ENCODE results near the gene YIPF6. TPM values are rescaled to one million over a fixed set of nuclear protein-coding genes. Genes with fewer than 3 reads are reported as not detected.
"Not testable (repeated sequence)": the region's sequence is repeated elsewhere in the genome, so short reads cannot be mapped to it uniquely, and the experiment has no call there.

The YIPF6 gene
- total RNA-seq, 2 donors from 2014 or later = 28.6 to 41.8 TPM

DNA sequence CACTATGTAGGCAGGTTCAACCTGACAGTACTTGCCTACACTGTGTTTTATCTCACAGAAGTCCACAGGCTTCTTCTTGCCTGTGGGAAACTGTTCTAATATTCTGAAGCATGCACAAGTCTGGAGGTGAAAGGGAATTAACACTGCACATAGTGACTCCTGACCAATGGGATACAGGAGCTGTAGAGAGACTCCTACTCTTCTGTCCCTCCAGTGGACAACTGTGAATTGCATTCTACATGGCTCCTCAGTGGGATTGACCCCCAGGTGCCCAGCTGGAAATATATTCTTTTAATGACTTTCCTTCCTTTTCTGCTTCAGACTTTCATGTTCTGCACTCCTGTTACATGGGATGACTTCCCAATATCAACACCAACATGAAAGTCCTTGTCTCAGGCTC lies 8.2 kb upstream of the YIPF6 start:
- no peaks in the 10 kb centered on the region for H3K27me3 ChIP-seq (replicated peaks; ENCODE audit: insufficient read depth)
- no peak for TF ChIP-seq POLR2A (IDR thresholded peaks at IDR 0.05)
- TF ChIP-seq, protein P1, sequence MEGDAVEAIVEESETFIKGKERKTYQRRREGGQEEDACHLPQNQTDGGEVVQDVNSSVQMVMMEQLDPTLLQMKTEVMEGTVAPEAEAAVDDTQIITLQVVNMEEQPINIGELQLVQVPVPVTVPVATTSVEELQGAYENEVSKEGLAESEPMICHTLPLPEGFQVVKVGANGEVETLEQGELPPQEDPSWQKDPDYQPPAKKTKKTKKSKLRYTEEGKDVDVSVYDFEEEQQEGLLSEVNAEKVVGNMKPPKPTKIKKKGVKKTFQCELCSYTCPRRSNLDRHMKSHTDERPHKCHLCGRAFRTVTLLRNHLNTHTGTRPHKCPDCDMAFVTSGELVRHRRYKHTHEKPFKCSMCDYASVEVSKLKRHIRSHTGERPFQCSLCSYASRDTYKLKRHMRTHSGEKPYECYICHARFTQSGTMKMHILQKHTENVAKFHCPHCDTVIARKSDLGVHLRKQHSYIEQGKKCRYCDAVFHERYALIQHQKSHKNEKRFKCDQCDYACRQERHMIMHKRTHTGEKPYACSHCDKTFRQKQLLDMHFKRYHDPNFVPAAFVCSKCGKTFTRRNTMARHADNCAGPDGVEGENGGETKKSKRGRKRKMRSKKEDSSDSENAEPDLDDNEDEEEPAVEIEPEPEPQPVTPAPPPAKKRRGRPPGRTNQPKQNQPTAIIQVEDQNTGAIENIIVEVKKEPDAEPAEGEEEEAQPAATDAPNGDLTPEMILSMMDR (IDR thresholded peaks at IDR 0.05) = peak in 2 of 4 experiments; percentile 4 to 12
- H3K27ac ChIP-seq = no peak overlapping the region
- no peaks in the 10 kb centered on the region for H3K4me1 ChIP-seq (replicated peaks)
- no peak overlapping the region for H3K4me3 ChIP-seq
- intact Hi-C loops (cut with DNase I) = no loop called here
- no peaks in the 10 kb centered on the region for H3K36me3 ChIP-seq
- DNase-seq (ENCODE audit: low spot score) = no peak
- no peaks in the 10 kb centered on the region for H3K9me3 ChIP-seq

DNA sequence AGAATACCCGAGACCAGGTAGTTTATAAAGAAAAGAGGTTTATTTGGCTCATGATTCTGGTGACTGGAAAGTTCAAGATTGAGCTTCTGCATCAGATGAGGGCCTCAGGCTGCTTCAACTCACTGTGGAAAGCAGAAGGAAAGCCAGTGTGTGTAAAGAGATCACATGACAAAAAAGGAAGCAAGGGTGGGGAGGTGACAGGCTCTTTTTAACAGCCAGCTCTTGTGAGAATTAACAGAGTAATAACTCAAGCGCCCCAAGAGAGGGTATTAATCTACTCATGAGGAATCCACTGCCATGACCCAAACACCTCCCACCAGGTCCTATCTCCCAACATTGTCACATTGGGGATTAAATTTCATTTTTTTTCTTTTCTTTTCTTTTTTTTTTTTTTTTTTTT lies 6.3 kb upstream of the YIPF6 start:
- intact Hi-C loops (cut with DNase I) = no loop called here
- H3K36me3 ChIP-seq = no peaks in the 10 kb centered on the region
- 86% methylated on average over 2 of the region's 2 CpGs for WGBS
- H3K4me1 ChIP-seq (replicated peaks) = no peaks in the 10 kb centered on the region
- H3K4me3 ChIP-seq = no peak overlapping the region
- no peak overlapping the region for H3K27ac ChIP-seq
- no peaks in the 10 kb centered on the region for H3K9me3 ChIP-seq
- no peak for DNase-seq (ENCODE audit: low spot score)
- TF ChIP-seq POLR2AphosphoS5 (IDR thresholded peaks at IDR 0.05) (no peak), POLR2A (IDR thresholded peaks at IDR 0.05) (no peak)
- TF ChIP-seq, protein P1 (IDR thresholded peaks at IDR 0.05) = no peak
- H3K27me3 ChIP-seq (replicated peaks; ENCODE audit: insufficient read depth) = no peaks in the 10 kb centered on the region

DNA sequence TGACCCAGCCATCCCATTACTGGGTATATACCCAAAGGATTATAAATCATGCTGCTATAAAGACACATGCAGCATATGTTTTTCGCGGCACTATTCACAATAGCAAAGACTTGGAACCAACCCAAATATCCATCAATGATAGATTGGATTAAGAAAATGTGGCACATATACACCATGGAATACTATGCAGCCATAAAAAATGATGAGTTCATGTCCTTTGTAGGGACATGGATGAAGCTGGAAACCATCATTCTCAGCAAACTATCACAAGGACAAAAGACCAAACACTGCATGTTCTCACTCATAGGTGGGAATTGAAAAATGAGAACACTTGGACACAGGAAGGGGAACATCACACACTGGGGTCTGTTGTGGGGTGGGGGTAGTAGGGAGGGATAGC lies 5.1 kb upstream of the YIPF6 start:
- 85% methylated on average over 2 of the region's 2 CpGs for WGBS
- intact Hi-C loops (cut with DNase I) = not testable (repeated sequence)

DNA sequence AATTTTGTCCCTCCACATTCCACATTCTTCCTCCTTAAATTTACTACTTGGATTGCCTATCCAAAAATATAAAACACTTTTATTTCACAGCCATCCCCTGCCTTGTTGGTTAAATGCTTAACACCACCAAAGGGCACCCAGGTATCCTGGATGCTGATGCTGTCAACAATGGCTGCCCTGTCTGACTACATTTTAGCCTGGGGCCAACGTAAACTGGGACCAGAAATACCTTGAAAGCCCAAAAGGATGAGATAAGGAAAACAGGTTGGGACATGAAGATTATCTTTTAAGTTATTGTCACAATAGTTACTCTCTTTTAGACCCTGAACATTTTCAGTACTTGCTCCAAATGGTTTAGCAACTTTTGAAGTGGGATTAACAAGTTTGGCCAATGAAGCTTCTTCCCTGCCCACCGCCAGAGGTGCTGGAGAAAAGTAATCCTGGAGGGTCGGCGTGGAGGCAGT lies 775 bp upstream of the YIPF6 start:
- intact Hi-C loops (cut with DNase I) = no loop called here
- Histone ChIP-seq H3K4me1 (replicated peaks) (no peaks in the 10 kb centered on the region), H3K36me3 (no peaks in the 10 kb centered on the region), H3K9me3 (no peaks in the 10 kb centered on the region), H3K27ac (peak overlapping the region; percentile 94 to 96), H3K27me3 (replicated peaks; ENCODE audit: insufficient read depth) (no peaks in the 10 kb centered on the region), H3K4me3 (peak overlapping the region; percentile 49 to 55)
- WGBS = 0% methylated on average over 4 of the region's 4 CpGs
- no peak for DNase-seq (ENCODE audit: low spot score)
- no peak for TF ChIP-seq POLR2A (IDR thresholded peaks at IDR 0.05)

More for the DNA sequence above, 5.1 kb upstream of the YIPF6 start:
- H3K36me3 ChIP-seq; H3K9me3 ChIP-seq; H3K27ac ChIP-seq; DNase-seq (ENCODE audit: low spot score); H3K4me3 ChIP-seq; H3K4me1 ChIP-seq (replicated peaks); H3K27me3 ChIP-seq (replicated peaks; ENCODE audit: insufficient read depth): not testable (repeated sequence)

DNA sequence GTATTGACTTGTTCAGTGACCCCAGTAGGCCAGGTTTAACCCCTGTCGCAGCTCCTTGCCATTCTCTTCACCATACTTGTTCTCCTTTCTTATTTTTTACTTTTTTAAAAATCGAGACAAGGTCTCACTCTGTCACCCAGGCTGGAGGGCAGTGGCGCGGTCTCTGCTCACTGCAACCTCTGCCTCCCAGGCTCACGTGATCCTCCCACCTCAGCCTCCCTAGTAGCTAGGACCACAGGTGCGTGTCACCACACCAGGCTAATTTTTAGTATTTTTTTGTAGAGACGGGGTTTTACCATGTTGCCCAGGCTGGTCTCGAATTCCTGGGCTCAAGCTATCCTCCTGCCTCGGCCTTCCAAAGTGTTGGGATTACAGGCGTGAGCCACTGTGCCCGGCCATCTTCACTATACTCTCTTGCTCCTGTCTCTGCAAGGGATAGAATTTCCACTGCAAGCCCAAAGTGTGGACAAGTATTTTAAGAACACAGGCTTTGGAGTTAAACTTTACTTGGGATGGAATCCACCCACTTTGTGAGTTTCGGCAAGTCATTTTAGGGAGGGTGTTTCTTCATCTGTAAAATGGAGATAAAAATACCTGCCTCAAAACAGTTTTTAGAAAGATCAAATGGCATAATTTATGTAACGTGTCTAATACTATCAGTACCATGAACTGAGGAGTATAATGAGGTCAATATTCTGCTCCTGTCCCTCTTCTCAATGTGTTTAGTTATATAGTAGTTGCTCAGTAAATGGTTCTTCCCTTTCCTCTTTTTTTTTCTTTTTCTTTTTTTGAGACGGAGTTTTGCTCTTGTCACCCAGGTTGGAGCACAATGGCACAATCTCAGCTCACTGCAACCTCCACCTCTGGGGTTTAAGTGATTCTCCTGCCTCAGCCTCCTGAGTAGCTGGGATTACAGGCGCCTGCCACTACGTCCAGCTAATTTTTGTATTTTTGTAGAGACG lies 973 bp downstream of the YIPF6 start:
- H3K27me3 ChIP-seq (replicated peaks; ENCODE audit: insufficient read depth) = no peaks in the 10 kb centered on the region
- intact Hi-C loops (cut with DNase I) = no loop called here
- H3K27ac ChIP-seq = peak overlapping the region; percentile 94 to 96
- H3K9me3 ChIP-seq = no peaks in the 10 kb centered on the region
- no peak for TF ChIP-seq POLR2A (IDR thresholded peaks at IDR 0.05)
- TF ChIP-seq, protein P1 (IDR thresholded peaks at IDR 0.05) = no peak
- TF ChIP-seq POLR2AphosphoS5 (IDR thresholded peaks at IDR 0.05) = no peak
- H3K4me1 ChIP-seq (replicated peaks) = no peaks in the 10 kb centered on the region
- WGBS = 73% methylated on average over 17 of the region's 17 CpGs
- DNase-seq (ENCODE audit: low spot score) = no peak
- H3K4me3 ChIP-seq = peak overlapping the region; percentile 49 to 55
- H3K36me3 ChIP-seq = no peaks in the 10 kb centered on the region
